ENCODE results near the gene MPP2.
"Not testable (repeated sequence)": the region's sequence is repeated elsewhere in the genome, so short reads cannot be mapped to it uniquely, and the experiment has no call there.

DNA sequence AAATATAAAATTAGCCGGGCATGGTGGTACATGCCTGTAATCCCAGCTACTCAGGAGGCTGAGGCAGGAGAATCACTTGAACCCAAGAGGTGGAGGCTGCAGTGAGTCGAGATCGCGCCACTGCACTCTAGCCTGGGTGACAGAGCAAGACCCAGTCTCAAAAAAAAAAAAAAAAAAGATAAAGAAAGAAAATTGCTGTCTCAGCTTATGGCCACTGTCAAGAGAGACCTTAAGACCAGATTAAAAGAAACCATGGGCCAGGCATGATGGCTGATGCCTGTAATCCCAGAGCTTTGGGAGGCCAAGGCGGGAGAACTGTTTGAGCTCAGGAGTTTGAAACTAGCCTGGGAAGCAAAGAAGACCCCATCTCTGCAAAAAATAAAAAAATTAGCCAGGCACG is 38.3 kb downstream of the MPP2 start:
- not testable (repeated sequence) for TF ChIP-seq POLR2A, POLR2AphosphoS5 (IDR thresholded peaks at IDR 0.05)
